Measurements from ENCODE around the gene ISM2. TPM values are rescaled to one million over a fixed set of nuclear protein-coding genes. Genes with fewer than 3 reads are reported as not detected.

ISM2 gene
- polyA plus RNA-seq, 1 donor from 2014 or later, result 1.4 TPM

DNA sequence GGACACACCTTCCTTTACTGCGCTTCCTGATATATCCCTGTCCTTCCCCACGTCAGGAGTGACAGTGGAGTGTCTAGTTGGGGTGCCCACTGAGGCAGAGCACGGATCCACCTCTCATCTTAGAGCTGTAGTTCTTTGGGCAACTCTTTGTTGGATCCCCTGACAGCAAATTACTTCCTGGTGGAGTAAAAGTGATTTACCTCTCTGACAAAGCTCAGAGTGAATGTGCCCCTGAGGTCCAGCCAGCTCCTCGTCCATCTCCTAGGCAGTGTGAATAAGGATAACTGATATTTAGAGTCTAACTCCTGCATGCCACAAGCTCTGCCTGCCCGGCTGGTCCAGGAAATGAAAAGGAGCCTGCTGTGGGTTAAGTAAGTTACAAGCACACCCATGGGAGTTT lies 24.7 kb downstream of the ISM2 start:
- Histone ChIP-seq H2AFZ (ENCODE audit: low read depth, low read length) (no peak overlapping the region), H4K20me1 (ENCODE audit: insufficient read depth) (no peaks in the 10 kb centered on the region), H3K27ac (ENCODE audit: low read length) (no peak overlapping the region), H3K9me3 (ENCODE audit: low read length) (no peaks in the 10 kb centered on the region), H3K79me2 (replicated peaks; ENCODE audit: insufficient read depth, low read length) (no peaks in the 10 kb centered on the region), H3K9me2 (ENCODE audit: insufficient read depth, low read length) (no peaks in the 10 kb centered on the region), H3K4me3 (ENCODE audit: low read length) (no peak overlapping the region), H3K4me2 (ENCODE audit: low read length) (no peak overlapping the region), H3K36me3 (ENCODE audit: insufficient read depth, low read length) (no peaks in the 10 kb centered on the region), H3K27me3 (ENCODE audit: insufficient read depth, low read depth, low read length) (no peaks in the 10 kb centered on the region), H3K9ac (ENCODE audit: low read length) (no peak overlapping the region), H3F3A (ENCODE audit: insufficient read depth, low read length, poor library complexity, severe bottlenecking) (no peaks in the 10 kb centered on the region)
- TF ChIP-seq MXI1 (conservative IDR thresholded peaks at IDR 0.05; ENCODE audit: poor library complexity, severe bottlenecking), result no peak
- no peak for TF ChIP-seq EZH2 (IDR thresholded peaks at IDR 0.05; ENCODE audit: borderline replicate concordance, insufficient read depth, low read length, poor library complexity, severe bottlenecking)
- TF ChIP-seq POLR2AphosphoS5 (IDR thresholded peaks at IDR 0.05), result no peak
- no peak for TF ChIP-seq TAF1 (IDR thresholded peaks at IDR 0.05; ENCODE audit: low read depth)
- no peak for TF ChIP-seq SMC3 (conservative IDR thresholded peaks at IDR 0.05; ENCODE audit: poor library complexity)
- no peak for TF ChIP-seq REST (IDR thresholded peaks at IDR 0.05; ENCODE audit: borderline replicate concordance)
- TF ChIP-seq RAD21 (conservative IDR thresholded peaks at IDR 0.05), result no peak
- no peak for TF ChIP-seq CTCF (IDR thresholded peaks at IDR 0.05; ENCODE audit: poor library complexity, severe bottlenecking)
- TF ChIP-seq EP300 (conservative IDR thresholded peaks at IDR 0.05; ENCODE audit: poor library complexity, severe bottlenecking), result no peak

DNA sequence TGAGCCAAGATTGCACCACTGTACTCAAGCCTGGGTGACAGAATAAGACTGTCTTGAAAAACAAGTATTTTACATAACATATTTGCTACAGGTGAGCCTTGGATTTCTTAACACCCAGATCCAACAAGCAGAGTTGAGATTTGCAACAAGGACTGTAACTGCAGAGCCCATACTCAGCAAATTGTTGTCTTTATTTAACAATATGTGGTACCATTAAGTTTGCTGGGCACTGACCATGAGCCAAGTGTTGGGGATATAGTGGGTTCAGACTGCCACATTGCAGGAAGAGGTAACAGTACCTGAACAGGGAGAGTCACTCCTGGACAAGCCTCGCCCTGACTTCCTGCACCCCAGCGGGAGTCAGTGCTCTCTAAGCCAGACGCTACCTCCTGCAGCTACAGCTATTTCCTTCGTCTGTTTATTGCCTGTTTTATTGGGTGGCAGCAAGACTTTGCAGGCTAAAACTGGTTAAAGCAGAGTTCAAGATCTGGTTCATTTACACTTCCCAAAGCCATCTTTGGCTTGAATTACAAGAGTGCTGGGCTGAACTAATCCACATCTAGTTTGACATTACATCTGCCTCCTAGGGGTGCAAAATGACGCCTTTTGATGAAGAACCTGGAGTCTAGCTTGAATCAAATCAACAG lies 28.3 kb downstream of the ISM2 start:
- Histone ChIP-seq H3K27ac (ENCODE audit: low read length) (no peak overlapping the region), H3K36me3 (ENCODE audit: insufficient read depth, low read length) (peaks cover 3% of the 10 kb centered on the region), H3K4me3 (ENCODE audit: low read length) (no peak overlapping the region), H3K27me3 (ENCODE audit: insufficient read depth, low read depth, low read length) (no peaks in the 10 kb centered on the region), H2AFZ (ENCODE audit: low read depth, low read length) (no peak overlapping the region), H3K9me3 (ENCODE audit: low read length) (no peaks in the 10 kb centered on the region), H3K79me2 (replicated peaks; ENCODE audit: insufficient read depth, low read length) (no peaks in the 10 kb centered on the region), H3K9ac (ENCODE audit: low read length) (no peak overlapping the region), H3F3A (ENCODE audit: insufficient read depth, low read length, poor library complexity, severe bottlenecking) (no peaks in the 10 kb centered on the region), H4K20me1 (ENCODE audit: insufficient read depth) (no peaks in the 10 kb centered on the region), H3K9me2 (ENCODE audit: insufficient read depth, low read length) (no peaks in the 10 kb centered on the region), H3K4me2 (ENCODE audit: low read length) (no peak overlapping the region)
- TF ChIP-seq POLR2AphosphoS5 (IDR thresholded peaks at IDR 0.05) (no peak), SMC3 (conservative IDR thresholded peaks at IDR 0.05; ENCODE audit: poor library complexity) (no peak), RAD21 (conservative IDR thresholded peaks at IDR 0.05) (no peak), REST (IDR thresholded peaks at IDR 0.05; ENCODE audit: borderline replicate concordance) (no peak), TAF1 (IDR thresholded peaks at IDR 0.05; ENCODE audit: low read depth) (no peak), CTCF (IDR thresholded peaks at IDR 0.05; ENCODE audit: poor library complexity, severe bottlenecking) (no peak), EP300 (conservative IDR thresholded peaks at IDR 0.05; ENCODE audit: poor library complexity, severe bottlenecking) (no peak), EZH2 (IDR thresholded peaks at IDR 0.05; ENCODE audit: borderline replicate concordance, insufficient read depth, low read length, poor library complexity, severe bottlenecking) (no peak), MXI1 (conservative IDR thresholded peaks at IDR 0.05; ENCODE audit: poor library complexity, severe bottlenecking) (no peak)
